GM19240 (cell line): Measurements from ENCODE around the gene HOXA7.

Source experiments
- DNase-seq: peaks from one replicate; pipeline ENCODE4 v3.0.0; 2011; ENCODE audit warnings: low spot score; ENCODE audit not compliant: insufficient read length

The HOXA7 gene

GRCh38 chr7:27148031-27148755 is 8.3 kb downstream of the HOXA7 start:
- no peak for DNase-seq

DNA sequence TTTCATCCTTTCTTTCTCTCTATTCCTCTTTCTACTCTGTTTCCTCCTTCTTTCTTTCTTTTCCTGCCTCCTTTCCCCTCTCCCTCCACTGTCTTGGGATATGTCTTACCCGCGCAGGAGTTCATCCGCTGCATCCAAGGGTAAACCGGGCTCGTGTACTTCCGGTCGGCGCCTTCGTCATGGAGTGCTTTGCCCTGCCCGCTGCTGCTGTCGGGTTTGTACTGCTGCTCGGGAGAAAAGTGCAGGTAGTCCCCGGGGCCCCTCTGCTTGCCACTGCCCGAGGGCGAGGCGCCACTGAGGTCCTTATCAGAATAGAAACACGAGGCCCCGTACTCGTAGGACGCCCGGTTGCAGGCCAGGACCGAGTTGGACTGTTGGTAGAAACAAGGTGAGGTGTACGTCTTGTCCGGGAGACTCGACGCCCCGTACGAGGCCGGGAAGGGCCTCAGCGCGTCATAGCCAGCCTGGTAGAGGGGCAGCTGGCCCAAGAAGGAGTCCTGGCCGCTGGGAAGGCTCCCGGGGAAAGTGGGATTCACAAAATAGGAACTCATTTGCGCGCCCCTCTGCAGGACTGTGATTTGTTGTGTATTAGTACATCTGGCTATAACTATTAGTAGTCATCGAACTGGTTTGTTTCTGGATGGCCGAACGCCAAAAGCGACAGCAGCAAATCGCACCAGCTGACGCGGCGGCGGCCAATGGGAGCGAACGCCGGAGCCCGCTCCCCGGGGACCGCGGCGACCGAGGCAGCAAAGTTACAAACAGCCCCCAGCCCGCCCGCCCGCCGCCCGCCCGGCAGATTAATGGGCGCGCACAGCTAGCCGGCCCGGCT is 9.1 kb downstream of the HOXA7 start, which contains the start of gene HOXA6:
TSS of gene HOXA6 (minus strand) at position 576 of the 832 bp plus-strand sequence. CDS start at position 551, 25 bp downstream.
- no peak for DNase-seq

GRCh38 chr7:27146491-27147198 is 9.8 kb downstream of the HOXA7 start:
- no peak for DNase-seq

DNA sequence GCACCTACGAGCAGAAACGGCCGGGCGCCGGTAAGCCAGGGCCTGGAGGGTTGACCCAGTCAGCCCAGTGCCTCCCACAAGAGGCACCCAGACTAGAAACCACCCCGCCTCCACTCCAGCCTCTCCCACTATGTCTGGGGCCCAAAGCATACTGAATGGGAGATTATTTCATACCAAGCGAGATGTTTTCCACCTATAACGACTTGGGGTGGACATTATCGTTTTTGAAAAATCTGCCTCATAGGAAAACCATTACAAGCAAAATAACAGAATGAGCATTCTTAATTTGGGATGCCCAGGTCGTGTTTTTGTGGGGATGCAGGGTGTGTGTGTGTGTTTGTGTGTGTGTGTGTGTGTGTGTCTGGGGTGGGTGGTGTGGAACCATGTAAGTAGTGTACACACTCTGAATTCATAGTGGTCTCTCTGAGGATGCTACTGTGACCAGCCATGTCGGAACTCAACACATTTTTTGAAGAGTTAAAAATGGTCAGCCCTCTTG is 10.5 kb downstream of the HOXA7 start:
- no peak for DNase-seq

GRCh38 chr7:27145165-27145913 is 11.1 kb downstream of the HOXA7 start:
- DNase-seq, result no peak

GRCh38 chr7:27144781-27145164 is 11.7 kb downstream of the HOXA7 start:
- DNase-seq, result no peak

- no peak for DNase-seq
Observed at GRCh38 chr7:27143950-27144780, 12.3 kb downstream of the HOXA7 start.

DNA sequence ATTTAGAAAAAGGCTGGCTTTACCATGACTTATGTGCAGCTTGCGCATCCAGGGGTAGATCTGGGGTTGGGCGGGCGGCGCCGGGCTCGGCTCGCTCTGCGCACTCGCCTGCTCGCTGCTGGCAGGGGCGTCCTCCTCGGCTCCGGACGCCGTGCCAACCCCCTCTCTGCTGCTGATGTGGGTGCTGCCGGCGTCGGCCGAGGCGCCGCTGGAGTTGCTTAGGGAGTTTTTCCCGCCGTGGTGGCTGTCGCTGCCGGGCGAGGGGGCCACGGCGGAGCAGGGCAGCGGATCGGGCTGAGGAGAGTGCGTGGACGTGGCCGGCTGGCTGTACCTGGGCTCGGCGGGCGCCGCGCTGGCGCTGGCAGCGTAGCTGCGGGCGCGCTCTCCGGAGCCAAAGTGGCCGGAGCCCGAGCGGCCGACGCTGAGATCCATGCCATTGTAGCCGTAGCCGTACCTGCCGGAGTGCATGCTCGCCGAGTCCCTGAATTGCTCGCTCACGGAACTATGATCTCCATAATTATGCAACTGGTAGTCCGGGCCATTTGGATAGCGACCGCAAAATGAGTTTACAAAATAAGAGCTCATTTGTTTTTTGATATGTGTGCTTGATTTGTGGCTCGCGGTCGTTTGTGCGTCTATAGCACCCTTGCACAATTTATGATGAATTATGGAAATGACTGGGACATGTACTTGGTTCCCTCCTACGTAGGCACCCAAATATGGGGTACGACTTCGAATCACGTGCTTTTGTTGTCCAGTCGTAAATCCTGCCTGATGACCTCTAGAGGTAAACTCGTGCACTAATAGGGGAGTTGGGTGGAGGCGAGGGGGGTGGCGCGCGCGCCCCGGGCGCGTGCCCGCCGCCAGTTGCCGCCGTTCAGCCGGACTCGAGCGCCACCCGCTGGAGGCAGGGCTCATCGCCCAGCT is 13.2 kb downstream of the HOXA7 start, which contains the start of gene HOXA5:
TSS of gene HOXA5 (minus strand) at position 659 of the 927 bp plus-strand sequence. CDS start at position 585, 74 bp downstream.
- no peak for DNase-seq

DNA sequence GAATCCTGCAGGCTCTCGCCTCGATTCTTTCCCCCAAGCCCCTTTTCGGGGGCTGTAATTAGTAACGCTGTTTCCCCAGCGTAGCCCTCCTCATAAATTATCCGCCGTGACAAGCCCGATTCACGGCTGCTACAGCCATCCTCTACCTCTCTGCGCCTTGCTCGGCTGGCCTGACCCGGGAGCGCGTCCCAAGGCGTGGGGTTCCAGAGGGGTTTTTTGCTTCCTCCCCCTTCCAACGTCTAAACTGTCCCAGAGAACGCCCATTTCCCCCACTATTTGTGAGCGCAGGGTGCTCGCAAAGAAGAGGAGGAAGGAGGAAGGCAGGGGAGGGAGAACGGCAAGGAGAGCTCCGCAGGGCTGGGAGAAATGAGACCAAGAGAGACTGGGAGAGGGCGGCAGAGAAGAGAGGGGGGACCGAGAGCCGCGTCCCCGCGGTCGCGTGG is 13.9 kb downstream of the HOXA7 start:
- DNase-seq, result no peak

DNA sequence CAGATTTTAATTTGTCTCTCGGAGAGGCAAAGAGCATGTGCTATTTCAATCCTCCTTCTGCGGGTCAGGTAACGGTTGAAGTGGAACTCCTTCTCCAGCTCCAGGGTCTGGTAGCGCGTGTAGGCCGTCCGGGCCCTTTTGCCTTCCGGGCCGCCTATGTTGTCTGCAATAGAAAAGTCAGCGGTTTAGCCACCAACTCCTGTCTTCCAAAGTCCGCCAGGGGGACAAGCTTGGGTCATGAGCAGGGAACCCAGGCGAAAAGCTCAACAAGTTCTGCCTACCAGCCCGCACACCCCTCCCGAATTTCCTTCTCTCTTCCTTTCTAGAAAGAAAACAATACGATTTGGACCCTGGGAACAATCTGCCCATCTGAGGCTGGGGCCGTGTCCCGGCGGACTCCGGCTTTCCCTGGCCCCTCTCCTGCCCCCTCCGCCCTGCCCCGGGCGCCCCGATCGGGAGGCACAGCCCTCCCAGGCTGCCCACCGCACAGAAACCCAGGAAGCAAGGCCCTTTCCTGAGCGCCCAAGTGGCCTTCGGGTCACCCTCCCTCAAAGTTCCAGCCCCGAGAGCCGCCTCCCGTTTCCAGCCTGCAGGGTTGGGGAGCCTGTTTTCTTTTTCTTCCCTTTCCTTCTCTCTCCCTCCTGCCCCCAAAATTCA is 14.4 kb downstream of the HOXA7 start:
- no peak for DNase-seq

- DNase-seq, result no peak
Observed at GRCh38 chr7:27141137-27141922, 15.1 kb downstream of the HOXA7 start.

- no peak for DNase-seq
Observed at GRCh38 chr7:27140126-27140857, 16.2 kb downstream of the HOXA7 start.

- no peak for DNase-seq
Observed at GRCh38 chr7:27139334-27140125, 16.9 kb downstream of the HOXA7 start.

DNA sequence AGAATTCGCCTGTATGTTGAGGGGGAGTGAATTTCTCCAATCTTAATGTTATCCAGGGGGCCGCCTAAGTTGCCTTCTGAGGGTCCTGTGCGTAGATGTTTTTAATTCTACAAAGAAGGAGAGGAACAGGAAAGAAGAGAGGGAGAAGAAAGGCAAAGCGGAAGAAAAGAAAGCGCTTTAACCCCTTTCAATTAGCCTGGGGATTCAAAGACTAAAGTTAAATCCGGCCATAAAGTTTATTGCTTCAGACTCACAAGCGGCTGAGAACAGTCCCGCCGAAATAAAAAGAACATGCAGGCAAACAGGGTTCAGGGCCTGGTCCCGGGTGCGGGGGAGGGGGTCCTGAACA is 17.5 kb downstream of the HOXA7 start:
- DNase-seq, result no peak

DNA sequence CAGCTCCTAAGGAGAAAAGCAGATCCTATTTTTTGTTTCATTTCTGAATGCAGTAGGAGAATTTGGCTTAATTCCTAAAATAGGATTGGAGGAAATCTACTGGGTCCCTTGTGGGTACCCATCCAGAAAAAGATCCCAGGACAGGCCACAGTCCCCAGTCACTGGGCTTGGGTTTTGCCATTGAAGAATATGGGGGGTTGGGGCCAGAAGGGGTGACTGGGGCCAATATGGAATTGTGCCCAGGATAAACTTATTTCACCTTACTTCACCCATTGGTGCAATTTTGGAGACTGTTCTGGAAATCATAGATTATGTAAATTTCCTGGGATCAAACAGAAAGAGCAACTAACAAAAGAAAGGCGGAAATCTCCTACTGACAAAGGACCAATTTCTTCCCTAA is 18.0 kb downstream of the HOXA7 start:
- no peak for DNase-seq

- DNase-seq, result no peak
Observed at GRCh38 chr7:27137640-27138315, 18.7 kb downstream of the HOXA7 start.
